Lower leg skin (tissue), 3 donors: Measurements from ENCODE around the gene SORCS2.

Experiments used
- POLR2A ChIP-seq, 2 donors: fragments of 450-650 bp; IDR thresholded peaks; one replicate each; pipeline ENCODE4 v1.6.1; 2016 to 2017; ENCODE audit warnings: antibody characterized with exemption in 2 of 2, mild to moderate bottlenecking in 1 of 2, moderate library complexity in 1 of 2
- TF ChIP-seq, protein P1 (sequence below), 3 donors: fragments of 450-650 bp; IDR thresholded peaks; one replicate each; pipeline ENCODE4 v1.5.1; 2016; ENCODE audit warnings: antibody characterized with exemption in 3 of 3, mild to moderate bottlenecking in 3 of 3, moderate library complexity in 2 of 3

- TF ChIP-seq, protein P1, sequence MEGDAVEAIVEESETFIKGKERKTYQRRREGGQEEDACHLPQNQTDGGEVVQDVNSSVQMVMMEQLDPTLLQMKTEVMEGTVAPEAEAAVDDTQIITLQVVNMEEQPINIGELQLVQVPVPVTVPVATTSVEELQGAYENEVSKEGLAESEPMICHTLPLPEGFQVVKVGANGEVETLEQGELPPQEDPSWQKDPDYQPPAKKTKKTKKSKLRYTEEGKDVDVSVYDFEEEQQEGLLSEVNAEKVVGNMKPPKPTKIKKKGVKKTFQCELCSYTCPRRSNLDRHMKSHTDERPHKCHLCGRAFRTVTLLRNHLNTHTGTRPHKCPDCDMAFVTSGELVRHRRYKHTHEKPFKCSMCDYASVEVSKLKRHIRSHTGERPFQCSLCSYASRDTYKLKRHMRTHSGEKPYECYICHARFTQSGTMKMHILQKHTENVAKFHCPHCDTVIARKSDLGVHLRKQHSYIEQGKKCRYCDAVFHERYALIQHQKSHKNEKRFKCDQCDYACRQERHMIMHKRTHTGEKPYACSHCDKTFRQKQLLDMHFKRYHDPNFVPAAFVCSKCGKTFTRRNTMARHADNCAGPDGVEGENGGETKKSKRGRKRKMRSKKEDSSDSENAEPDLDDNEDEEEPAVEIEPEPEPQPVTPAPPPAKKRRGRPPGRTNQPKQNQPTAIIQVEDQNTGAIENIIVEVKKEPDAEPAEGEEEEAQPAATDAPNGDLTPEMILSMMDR (IDR thresholded peaks at IDR 0.05): no peak
- no peak for TF ChIP-seq POLR2A (IDR thresholded peaks at IDR 0.05)
Observed at GRCh38 chr4:7532043-7532442, 339.7 kb downstream of the SORCS2 start.
